A549 treated with CpdA at 1 μM for 4 hours (cell line): ENCODE results near the gene SLC17A7. TPM values are rescaled to one million over a fixed set of nuclear protein-coding genes. Genes with fewer than 3 reads are reported as not detected.

Source experiments
- total RNA-seq: library from RNA; stranded (reverse); fragments of 200-300 nt; extraction: Qiagen RNA extraction; gene quantifications from 5 replicates; pipeline ENCODE4 v1.2.3, GENCODE V29; 2022; ENCODE audit warnings: low read depth

Gene SLC17A7
- 0.58 to 0.68 TPM (median 0.62 TPM) in 5 replicates for total RNA-seq

GRCh38 chr19:49441210-49441959 is at the start of gene SLC17A7:
TSS of gene SLC17A7 (minus strand) at chr19:49441527. CDS start at chr19:49441379, 148 bp downstream.

GRCh38 chr19:49487277-49488045 is 46.1 kb upstream of the SLC17A7 start, which contains the start of gene RPL13A:
TSS of gene RPL13A (plus strand) at chr19:49487608. CDS start at chr19:49487630, 22 bp downstream.

GRCh38 chr19:49473868-49474541 is 32.7 kb upstream of the SLC17A7 start, which contains the start of gene FLT3LG:
TSS of gene FLT3LG (plus strand) at chr19:49474215. CDS start at chr19:49474640, 425 bp downstream.

GRCh38 chr19:49453013-49453756 is 11.9 kb upstream of the SLC17A7 start, which contains the start of gene ALDH16A1:
TSS of gene ALDH16A1 (plus strand) at chr19:49453225. CDS start at chr19:49453332, 107 bp downstream.

GRCh38 chr19:49451430-49452181 is 10.3 kb upstream of the SLC17A7 start, which contains the start of gene PIH1D1:
TSS of gene PIH1D1 (minus strand) at chr19:49451814. CDS start at chr19:49451574, 240 bp downstream.

GRCh38 chr19:49425178-49425577 is 16.1 kb downstream of the SLC17A7 start, which contains the start of gene GFY:
TSS of gene GFY (plus strand) at chr19:49425388. CDS start at chr19:49426431, 1,043 bp downstream.

GRCh38 chr19:49423071-49423984 is 18.0 kb downstream of the SLC17A7 start, which contains the start of gene PTH2:
TSS of gene PTH2 (minus strand) at chr19:49423441. CDS start at chr19:49423339, 102 bp downstream.

GRCh38 chr19:49387936-49388372 is 53.4 kb downstream of the SLC17A7 start, which contains the start of gene KASH5:
TSS of gene KASH5 (plus strand) at chr19:49388249. CDS start at chr19:49390884, 2,635 bp downstream.

Other genes with a start within 250 kb of the SLC17A7 start
- 1.0 to 1.3 TPM (median 1.1 TPM) in 5 replicates for gene SLC6A16, start 116.3 kb downstream of the SLC17A7 start, total RNA-seq
- gene CD37, start 106.1 kb downstream of the SLC17A7 start, total RNA-seq, result not detected in 5 replicates
- gene TEAD2, start 79.1 kb downstream of the SLC17A7 start, total RNA-seq, result 14.6 to 19.1 TPM (median 16.8 TPM) in 5 replicates
- 0.30 to 0.81 TPM (median 0.47 TPM) in 4 of 5 replicates, not detected in the other for gene DKKL1, start 77.7 kb downstream of the SLC17A7 start, total RNA-seq
- gene KASH5, start 53.3 kb downstream of the SLC17A7 start, total RNA-seq, result not detected in 5 replicates
- not detected in 5 replicates for gene PTH2, start 18.1 kb downstream of the SLC17A7 start, total RNA-seq
- 0.22 to 0.31 TPM (median 0.26 TPM) in 4 of 5 replicates, not detected in the other for gene GFY, start 16.1 kb downstream of the SLC17A7 start, total RNA-seq
- gene PIH1D1, start 10.3 kb upstream of the SLC17A7 start, total RNA-seq, result 92.8 to 102 TPM (median 100 TPM) in 5 replicates
- 18.2 to 27.7 TPM (median 23.6 TPM) in 5 replicates for gene ALDH16A1, start 11.7 kb upstream of the SLC17A7 start, total RNA-seq
- 1.3 to 1.7 TPM (median 1.3 TPM) in 5 replicates for gene FLT3LG, start 32.7 kb upstream of the SLC17A7 start, total RNA-seq
- gene RPL13A, start 46.1 kb upstream of the SLC17A7 start, total RNA-seq, result 3,996 to 4,378 TPM (median 4,082 TPM) in 5 replicates
- 3,847 to 4,288 TPM (median 4,148 TPM) in 5 replicates for gene RPS11, start 54.9 kb upstream of the SLC17A7 start, total RNA-seq
- 22.9 to 31.3 TPM (median 28.2 TPM) in 5 replicates for gene FCGRT, start 71.1 kb upstream of the SLC17A7 start, total RNA-seq
- 1.1 to 2.4 TPM (median 2.2 TPM) in 5 replicates for gene RCN3, start 86.5 kb upstream of the SLC17A7 start, total RNA-seq
- 81.8 to 113 TPM (median 104 TPM) in 5 replicates for gene NOSIP, start 139.0 kb upstream of the SLC17A7 start, total RNA-seq
- gene PRRG2, start 139.8 kb upstream of the SLC17A7 start, total RNA-seq, result 0.64 to 0.93 TPM (median 0.73 TPM) in 5 replicates
- 26.3 to 33.5 TPM (median 29.6 TPM) in 5 replicates for gene PRR12, start 149.7 kb upstream of the SLC17A7 start, total RNA-seq
- gene RRAS, start 198.6 kb upstream of the SLC17A7 start, total RNA-seq, result 78.0 to 135 TPM (median 125 TPM) in 5 replicates
- gene SCAF1, start 200.7 kb upstream of the SLC17A7 start, total RNA-seq, result 45.8 to 71.4 TPM (median 69.7 TPM) in 5 replicates
- gene IRF3, start 224.3 kb upstream of the SLC17A7 start, total RNA-seq, result 90.0 to 124 TPM (median 114 TPM) in 5 replicates
- 53.6 to 76.6 TPM (median 68.8 TPM) in 5 replicates for gene BCL2L12, start 224.4 kb upstream of the SLC17A7 start, total RNA-seq
- gene PRMT1, start 235.7 kb upstream of the SLC17A7 start, total RNA-seq, result 399 to 454 TPM (median 422 TPM) in 5 replicates
- 3.9 to 7.0 TPM (median 6.8 TPM) in 5 replicates for gene ADM5, start 248.1 kb upstream of the SLC17A7 start, total RNA-seq
- 13.3 to 15.1 TPM (median 13.5 TPM) in 5 replicates for gene CPT1C, start 249.6 kb upstream of the SLC17A7 start, total RNA-seq